DMS153 treated with DMSO at 0.1 percent for 48 hours (cell line): ENCODE data around the gene ADI1.

ENCODE experiments used
- DNase-seq: peaks from one replicate; lab custom pipeline; 2025; ENCODE audit not compliant: unreplicated experiment; lab: John Stamatoyannopoulos, UW

The ADI1 gene

GRCh38 chr2:3519255-3520205 lies at the start of gene ADI1:
TSS of gene ADI1 (minus strand) at chr2:3519531. CDS start at chr2:3519487, 44 bp downstream.
- DNase-seq, result no peak

- DNase-seq, result no peak
These were observed 47.5 kb upstream of the ADI1 start for GRCh38 chr2:3566806-3567205.

GRCh38 chr2:3565117-3565516 lies 45.8 kb upstream of the ADI1 start:
- DNase-seq, result no peak

- no peak for DNase-seq
These were observed 44.2 kb upstream of the ADI1 start for GRCh38 chr2:3563521-3563976.

- DNase-seq, result peak; percentile 96
These were observed 39.1 kb upstream of the ADI1 start, which contains the start of gene RNASEH1 for GRCh38 chr2:3558205-3559014. TSS of gene RNASEH1 (minus strand) at chr2:3558333. CDS start at chr2:3558260, 73 bp downstream.

- DNase-seq, result no peak
These were observed 38.4 kb upstream of the ADI1 start for GRCh38 chr2:3557639-3558204.

- DNase-seq, result no peak
These were observed 34.6 kb upstream of the ADI1 start for GRCh38 chr2:3553946-3554345.

GRCh38 chr2:3547915-3548314 lies 28.6 kb upstream of the ADI1 start:
- no peak for DNase-seq

- no peak for DNase-seq
These were observed 26.6 kb upstream of the ADI1 start for GRCh38 chr2:3545788-3546478.

- no peak for DNase-seq
These were observed 23.8 kb upstream of the ADI1 start for GRCh38 chr2:3543023-3543683.

GRCh38 chr2:3542107-3542506 lies 22.8 kb upstream of the ADI1 start:
- DNase-seq, result no peak

GRCh38 chr2:3539836-3540235 lies 20.5 kb upstream of the ADI1 start:
- no peak for DNase-seq

- no peak for DNase-seq
These were observed 17.6 kb upstream of the ADI1 start for GRCh38 chr2:3536682-3537632.

GRCh38 chr2:3535794-3536681 lies 16.7 kb upstream of the ADI1 start:
- no peak for DNase-seq

- no peak for DNase-seq
These were observed 16.1 kb upstream of the ADI1 start for GRCh38 chr2:3535467-3535793.

- DNase-seq, result no peak
These were observed 15.0 kb upstream of the ADI1 start for GRCh38 chr2:3534251-3534814.

- DNase-seq, result no peak
These were observed 14.5 kb upstream of the ADI1 start for GRCh38 chr2:3533836-3534235.

GRCh38 chr2:3532941-3533340 lies 13.6 kb upstream of the ADI1 start:
- DNase-seq, result no peak
